GM12864 (cell line): ENCODE data around the gene ABCA1.
"Not testable (repeated sequence)": the region's sequence is repeated elsewhere in the genome, so short reads cannot be mapped to it uniquely, and the experiment has no call there.

Source experiments
- DNase-seq: peaks from one replicate; pipeline ENCODE4 v3.0.0-alpha.2; 2011; ENCODE audit warnings: low read depth
- H3K4me3 ChIP-seq: 2 replicates; pipeline ENCODE4 v1.5.1; 2011; ENCODE audit warnings: mild to moderate bottlenecking, low read depth, low read length, control low read depth
- CTCF ChIP-seq: IDR thresholded peaks from 2 replicates; pipeline ENCODE4 v1.5.1; 2011; ENCODE audit warnings: low read depth, mild to moderate bottlenecking, moderate library complexity, low read length, control low read depth, inconsistent platforms; ENCODE audit errors: missing control alignments

Gene ABCA1

GRCh38 chr9:104905153-104905901 lies 22.6 kb downstream of the ABCA1 start:
- no peak for TF ChIP-seq CTCF
- H3K4me3 ChIP-seq: no peak overlapping the region
- no peak for DNase-seq

- no peak for DNase-seq
- TF ChIP-seq CTCF: no peak
Measured at GRCh38 chr9:104903609-104904008, 24.3 kb downstream of the ABCA1 start.

GRCh38 chr9:104900871-104901270 lies 27.1 kb downstream of the ABCA1 start:
- DNase-seq: no peak
- no peak overlapping the region for H3K4me3 ChIP-seq
- no peak for TF ChIP-seq CTCF

More at GRCh38 chr9:104903609-104904008, 24.3 kb downstream of the ABCA1 start:
- no peak overlapping the region for H3K4me3 ChIP-seq

- TF ChIP-seq CTCF: no peak
- H3K4me3 ChIP-seq: no peak overlapping the region
- DNase-seq: no peak
Measured at GRCh38 chr9:104900324-104900723, 27.6 kb downstream of the ABCA1 start.

GRCh38 chr9:104899759-104900247 lies 28.2 kb downstream of the ABCA1 start:
- no peak for DNase-seq
- no peak for TF ChIP-seq CTCF
- no peak overlapping the region for H3K4me3 ChIP-seq

GRCh38 chr9:104898376-104898775 lies 29.6 kb downstream of the ABCA1 start:
- DNase-seq, H3K4me3 ChIP-seq: not testable (repeated sequence)

GRCh38 chr9:104896131-104896530 lies 31.8 kb downstream of the ABCA1 start:
- no peak for DNase-seq
- TF ChIP-seq CTCF: no peak
- H3K4me3 ChIP-seq: no peak overlapping the region
